ENCODE results near the gene RBM47. TPM values are rescaled to one million over a fixed set of nuclear protein-coding genes. Genes with fewer than 3 reads are reported as not detected.

Gene RBM47
- total and polyA plus RNA-seq, 2 donors (not counting 1 experiment from before 2014, with no cell fraction given) = 5.6 to 12.9 TPM

DNA sequence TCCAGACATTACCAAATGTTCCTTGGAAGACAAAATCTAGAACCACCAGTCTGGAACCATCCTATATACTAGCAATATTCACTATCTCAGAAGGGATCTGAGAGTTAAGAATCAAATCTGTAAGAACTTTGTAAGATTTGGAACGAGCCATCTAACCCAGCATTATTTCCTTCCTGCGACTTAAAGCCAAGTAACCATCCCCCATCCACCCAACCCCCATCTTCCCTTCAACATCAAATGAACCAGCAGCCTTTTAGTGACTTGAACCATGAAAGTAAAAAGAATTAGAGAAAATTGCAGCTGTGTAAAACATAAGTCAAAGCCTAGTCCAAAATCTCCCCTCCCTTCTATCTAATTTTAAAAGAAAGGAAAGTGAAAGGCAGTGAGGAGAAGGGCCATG lies 15.6 kb downstream of the RBM47 start:
- H3K36me3 ChIP-seq (replicated peaks in 1 of 2; ENCODE audit: control extremely low read depth in 1 of 2, control insufficient read depth in 1 of 2, extremely low read depth in 1 of 2, insufficient read depth in 2 of 2, low read length in 1 of 2) = no peaks in the 10 kb centered on the region
- Mint-ChIP-seq H3K4me1 (no peaks in the 10 kb centered on the region), H3K27me3 (no peaks in the 10 kb centered on the region), H3K4me3 (no peak overlapping the region), H3K9me3 (ENCODE audit: insufficient read depth) (no peaks in the 10 kb centered on the region), H3K27ac (no peak overlapping the region)
- no peaks in the 10 kb centered on the region for H4K20me1 ChIP-seq (ENCODE audit: control insufficient read depth, insufficient read depth, low read length, poor library complexity, severe bottlenecking)
- intact Hi-C loops (cut with micrococcal nuclease) = no loop called here
- no peaks in the 10 kb centered on the region for H3K79me2 ChIP-seq (ENCODE audit: control insufficient read depth, insufficient read depth, low read length)
- H3K4me1 ChIP-seq (ENCODE audit: control insufficient read depth in 2 of 2, insufficient read depth in 2 of 2, low read length in 2 of 2) = no peaks in the 10 kb centered on the region
- H3K9ac ChIP-seq (ENCODE audit: low read length) = no peak overlapping the region
- H3K27ac ChIP-seq (ENCODE audit: low read length in 2 of 2) = no peak overlapping the region
- no peak overlapping the region for H2AFZ ChIP-seq (ENCODE audit: insufficient read depth, low read depth, low read length, poor library complexity, severe bottlenecking)
- DNase-seq = no peak
- TF ChIP-seq EZH2 (IDR thresholded peaks at IDR 0.05; ENCODE audit: borderline replicate concordance, insufficient read depth, low read depth, low read length, poor library complexity, severe bottlenecking) = no peak
- TF ChIP-seq, protein P1, sequence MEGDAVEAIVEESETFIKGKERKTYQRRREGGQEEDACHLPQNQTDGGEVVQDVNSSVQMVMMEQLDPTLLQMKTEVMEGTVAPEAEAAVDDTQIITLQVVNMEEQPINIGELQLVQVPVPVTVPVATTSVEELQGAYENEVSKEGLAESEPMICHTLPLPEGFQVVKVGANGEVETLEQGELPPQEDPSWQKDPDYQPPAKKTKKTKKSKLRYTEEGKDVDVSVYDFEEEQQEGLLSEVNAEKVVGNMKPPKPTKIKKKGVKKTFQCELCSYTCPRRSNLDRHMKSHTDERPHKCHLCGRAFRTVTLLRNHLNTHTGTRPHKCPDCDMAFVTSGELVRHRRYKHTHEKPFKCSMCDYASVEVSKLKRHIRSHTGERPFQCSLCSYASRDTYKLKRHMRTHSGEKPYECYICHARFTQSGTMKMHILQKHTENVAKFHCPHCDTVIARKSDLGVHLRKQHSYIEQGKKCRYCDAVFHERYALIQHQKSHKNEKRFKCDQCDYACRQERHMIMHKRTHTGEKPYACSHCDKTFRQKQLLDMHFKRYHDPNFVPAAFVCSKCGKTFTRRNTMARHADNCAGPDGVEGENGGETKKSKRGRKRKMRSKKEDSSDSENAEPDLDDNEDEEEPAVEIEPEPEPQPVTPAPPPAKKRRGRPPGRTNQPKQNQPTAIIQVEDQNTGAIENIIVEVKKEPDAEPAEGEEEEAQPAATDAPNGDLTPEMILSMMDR (IDR thresholded peaks at IDR 0.05) = no peak
- H3K27me3 ChIP-seq (replicated peaks in 1 of 4; ENCODE audit: control extremely low read depth in 1 of 4, control insufficient read depth in 3 of 4, insufficient read depth in 4 of 4, low read length in 3 of 4) = no peaks in the 10 kb centered on the region
- H3K9me3 ChIP-seq (ENCODE audit: control extremely low read depth in 1 of 3, control insufficient read depth in 2 of 3, insufficient read depth in 1 of 3, low read length in 2 of 3) = no peaks in the 10 kb centered on the region
- ChIA-PET POLR2A (no interaction called here), CTCF (no interaction called here)
- no peak for ATAC-seq (ENCODE audit: low read depth)
- no peak overlapping the region for H3K4me3 ChIP-seq (ENCODE audit: control extremely low read depth in 1 of 5, extremely low read depth in 1 of 5, insufficient read depth in 1 of 5, low read depth in 2 of 5, low read length in 4 of 5)
- WGBS (ENCODE audit: insufficient coverage) = no CpG with 5 or more reads among the region's 2 CpGs
- no peak overlapping the region for H3K4me2 ChIP-seq (replicated peaks; ENCODE audit: low read depth, low read length, poor library complexity, severe bottlenecking)

DNA sequence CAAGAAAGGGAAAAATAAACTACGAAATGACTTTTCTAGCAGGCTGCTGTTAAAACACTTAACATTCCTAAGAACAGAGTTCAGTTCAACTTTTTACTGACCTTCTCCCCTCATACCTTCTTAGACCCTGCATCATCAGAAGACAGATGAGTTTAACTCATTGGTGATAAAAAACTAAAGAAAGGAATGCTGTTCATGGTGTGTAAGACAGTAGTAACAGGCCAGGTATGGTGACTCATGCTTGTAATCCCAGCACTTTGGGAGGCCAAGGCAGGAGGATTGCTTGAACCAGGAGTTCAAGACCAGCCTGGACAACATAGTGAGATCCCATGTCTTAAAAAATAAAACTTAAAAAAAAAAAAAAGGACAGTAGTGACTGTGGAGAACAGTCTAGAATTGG lies 16.2 kb downstream of the RBM47 start:
- no peaks in the 10 kb centered on the region for H3K9me3 ChIP-seq (ENCODE audit: control extremely low read depth in 1 of 3, control insufficient read depth in 2 of 3, insufficient read depth in 1 of 3, low read length in 2 of 3)
- H3K4me1 Mint-ChIP-seq = no peaks in the 10 kb centered on the region
- no peaks in the 10 kb centered on the region for H3K4me1 ChIP-seq (ENCODE audit: control insufficient read depth in 2 of 2, insufficient read depth in 2 of 2, low read length in 2 of 2)
- no peak for ATAC-seq (ENCODE audit: low read depth)
- H3K4me3 Mint-ChIP-seq = no peak overlapping the region
- DNase-seq = no peak
- TF ChIP-seq EZH2 (IDR thresholded peaks at IDR 0.05; ENCODE audit: borderline replicate concordance, insufficient read depth, low read depth, low read length, poor library complexity, severe bottlenecking) = no peak
- TF ChIP-seq, protein P1 (IDR thresholded peaks at IDR 0.05) = no peak
- ChIA-PET CTCF (no interaction called here), POLR2A (no interaction called here)
- intact Hi-C loops (cut with micrococcal nuclease) = no loop called here
- no peak overlapping the region for H3K4me2 ChIP-seq (replicated peaks; ENCODE audit: low read depth, low read length, poor library complexity, severe bottlenecking)
- no peaks in the 10 kb centered on the region for H3K36me3 ChIP-seq (replicated peaks in 1 of 2; ENCODE audit: control extremely low read depth in 1 of 2, control insufficient read depth in 1 of 2, extremely low read depth in 1 of 2, insufficient read depth in 2 of 2, low read length in 1 of 2)
- H3K9ac ChIP-seq (ENCODE audit: low read length) = no peak overlapping the region
- no peak overlapping the region for H3K27ac Mint-ChIP-seq
- H4K20me1 ChIP-seq (ENCODE audit: control insufficient read depth, insufficient read depth, low read length, poor library complexity, severe bottlenecking) = no peaks in the 10 kb centered on the region
- no CpG with 5 or more reads among the region's 1 CpG for WGBS (ENCODE audit: insufficient coverage)
- no peaks in the 10 kb centered on the region for H3K9me3 Mint-ChIP-seq (ENCODE audit: insufficient read depth)
- no peaks in the 10 kb centered on the region for H3K27me3 Mint-ChIP-seq
- no peaks in the 10 kb centered on the region for H3K79me2 ChIP-seq (ENCODE audit: control insufficient read depth, insufficient read depth, low read length)
- H3K27me3 ChIP-seq (replicated peaks in 1 of 4; ENCODE audit: control extremely low read depth in 1 of 4, control insufficient read depth in 3 of 4, insufficient read depth in 4 of 4, low read length in 3 of 4) = no peaks in the 10 kb centered on the region
- H3K4me3 ChIP-seq (ENCODE audit: control extremely low read depth in 1 of 5, extremely low read depth in 1 of 5, insufficient read depth in 1 of 5, low read depth in 2 of 5, low read length in 4 of 5) = no peak overlapping the region
- no peak overlapping the region for H3K27ac ChIP-seq (ENCODE audit: low read length in 2 of 2)
- no peak overlapping the region for H2AFZ ChIP-seq (ENCODE audit: insufficient read depth, low read depth, low read length, poor library complexity, severe bottlenecking)

Data from B cell (primary cell).